Sigmoid colon (tissue), 7 donors: ENCODE measurements around the gene ARL5B. TPM values are rescaled to one million over a fixed set of nuclear protein-coding genes. Genes with fewer than 3 reads are reported as not detected.

Experiments
- DNase-seq: peaks from one replicate; pipeline ENCODE4 v3.0.0-alpha.2; 2019
- H3K27ac ChIP-seq, 4 donors: fragments of 200-600 bp; sonication (generic); one replicate each; pipeline ENCODE4 v1.5.1; 2016 to 2019; ENCODE audit warnings: mild to moderate bottlenecking in 1 of 4
- H3K27me3 ChIP-seq, 3 donors: fragments of 200-600 bp; sonication (generic); one replicate each; pipeline ENCODE4 v1.5.1; 2019; ENCODE audit warnings: mild to moderate bottlenecking in 1 of 3
- H3K36me3 ChIP-seq, 4 donors: fragments of 200-600 bp; sonication (generic); one replicate each; pipeline ENCODE4 v1.5.1; 2016 to 2019
- H3K4me1 ChIP-seq, 4 donors: fragments of 200-600 bp; sonication (generic); one replicate each; pipeline ENCODE4 v1.5.1; 2017 to 2019
- H3K4me3 ChIP-seq, 4 donors: fragments of 200-600 bp; sonication (generic); one replicate each; pipeline ENCODE4 v1.5.1; 2017 to 2019; ENCODE audit warnings: mild to moderate bottlenecking in 2 of 4, moderate library complexity in 1 of 4
- H3K9me3 ChIP-seq, 4 donors: fragments of 200-600 bp in 3 of 4; sonication (generic) in 3 of 4; one replicate each; pipeline versions ENCODE4 v1.5.1 to v1.6.1; 2013 to 2019
- CTCF ChIP-seq, 4 experiments: fragments of 450-650 bp in 3 of 4; fragments of 200-600 bp in 1 of 4; IDR thresholded peaks; one replicate each; pipeline ENCODE4 v1.5.1; 2016 to 2019; ENCODE audit warnings: antibody characterized with exemption in 4 of 4, mild to moderate bottlenecking in 3 of 4, moderate library complexity in 2 of 4
- EP300 ChIP-seq, 4 donors: sonication (generic); formaldehyde crosslinking; IDR thresholded peaks; one replicate each; pipeline ENCODE4 v1.6.1; 2017; ENCODE audit warnings: antibody characterized with exemption in 4 of 4
- POLR2A ChIP-seq, 2 donors: fragments of 450-650 bp; IDR thresholded peaks; one replicate each; pipeline ENCODE4 v1.6.1; 2016; ENCODE audit warnings: antibody characterized with exemption in 2 of 2, mild to moderate bottlenecking in 2 of 2, moderate library complexity in 2 of 2
- POLR2AphosphoS5 ChIP-seq, 4 donors: sonication (generic); formaldehyde crosslinking; IDR thresholded peaks; one replicate each; pipeline ENCODE4 v1.6.1; 2017; ENCODE audit warnings: antibody characterized with exemption in 4 of 4
- WGBS, 2 donors: extraction: QIAGEN DNeasy Blood & Tissue Kit; methylation state at CpG; one replicate each; pipeline ENCODE4 v1.1.7; 2013; 5-methylcytosine and 5-hydroxymethylcytosine counted together
- intact Hi-C: fragments of 100-400 bp; cut with DNase I; formaldehyde crosslinking; loops from one replicate; pipeline ENCODE4 v1.15.1; 2023
- polyA plus RNA-seq, 3 donors: library from polyadenylated mRNA; stranded (reverse); fragments of 200-250 nt; gene quantifications; one replicate each; pipeline ENCODE4 v1.2.3, GENCODE V29; 2013
- total RNA-seq, 4 donors: library from RNA; depleted of rRNA; stranded (reverse); fragments of >200 nt; gene quantifications; one replicate each; pipeline ENCODE4 v1.1.0, GENCODE V29; 2016
- donor health status: healthy with polysubstance abuse.
- donor health status: Bipolar disorder and iron deficiency.
- donor health status: healthy.

Gene ARL5B
- total and polyA plus RNA-seq, 7 donors, result 3.0 to 11.2 (median 9.0) TPM

GRCh38 chr10:18687706-18688105, 28.5 kb downstream of the ARL5B start:
- DNase-seq, result no peak
- Histone ChIP-seq H3K9me3 (no peaks in the 10 kb centered on the region), H3K27ac (no peak overlapping the region), H3K4me1 (no peaks in the 10 kb centered on the region), H3K4me3 (no peak overlapping the region), H3K36me3 (no peaks in the 10 kb centered on the region), H3K27me3 (no peaks in the 10 kb centered on the region)
- TF ChIP-seq POLR2AphosphoS5 (IDR thresholded peaks at IDR 0.05) (no peak), CTCF (IDR thresholded peaks at IDR 0.05) (no peak), EP300 (IDR thresholded peaks at IDR 0.05) (no peak), POLR2A (IDR thresholded peaks at IDR 0.05) (no peak)
- WGBS, 2 donors, result 59 to 89% methylated on average over 5 of the region's 5 CpGs
- intact Hi-C loops, result no loop called here

- Histone ChIP-seq H3K4me1 (no peaks in the 10 kb centered on the region), H3K27me3 (no peaks in the 10 kb centered on the region), H3K9me3 (no peaks in the 10 kb centered on the region), H3K4me3 (no peak overlapping the region), H3K27ac (no peak overlapping the region), H3K36me3 (no peaks in the 10 kb centered on the region)
- DNase-seq, result no peak
- no peak for TF ChIP-seq CTCF (IDR thresholded peaks at IDR 0.05)
- no peak for TF ChIP-seq EP300 (IDR thresholded peaks at IDR 0.05)
- TF ChIP-seq POLR2AphosphoS5 (IDR thresholded peaks at IDR 0.05), result no peak
- TF ChIP-seq POLR2A (IDR thresholded peaks at IDR 0.05), result no peak
- intact Hi-C loops, result no loop called here
- 8 to 29% methylated on average over 3 of the region's 3 CpGs for WGBS, 2 donors
Measured at GRCh38 chr10:18689498-18689897, 30.3 kb downstream of the ARL5B start.

GRCh38 chr10:18690541-18690940, 31.3 kb downstream of the ARL5B start:
- Histone ChIP-seq H3K27me3 (no peaks in the 10 kb centered on the region), H3K36me3 (no peaks in the 10 kb centered on the region), H3K4me1 (no peaks in the 10 kb centered on the region), H3K27ac (no peak overlapping the region), H3K4me3 (no peak overlapping the region), H3K9me3 (no peaks in the 10 kb centered on the region)
- TF ChIP-seq POLR2AphosphoS5 (IDR thresholded peaks at IDR 0.05) (no peak), EP300 (IDR thresholded peaks at IDR 0.05) (no peak), CTCF (IDR thresholded peaks at IDR 0.05) (no peak), POLR2A (IDR thresholded peaks at IDR 0.05) (no peak)
- intact Hi-C loops, result no loop called here
- no peak for DNase-seq
- WGBS, 2 donors, result 82 to 91% methylated on average over 6 of the region's 6 CpGs

GRCh38 chr10:18699849-18700840, 40.9 kb downstream of the ARL5B start:
- Histone ChIP-seq H3K36me3 (no peaks in the 10 kb centered on the region), H3K9me3 (no peaks in the 10 kb centered on the region), H3K4me3 (no peak overlapping the region), H3K27ac (no peak overlapping the region), H3K4me1 (no peaks in the 10 kb centered on the region), H3K27me3 (no peaks in the 10 kb centered on the region)
- WGBS, 2 donors, result 46 to 54% methylated on average over 6 of the region's 6 CpGs
- TF ChIP-seq POLR2AphosphoS5 (IDR thresholded peaks at IDR 0.05) (no peak), CTCF (IDR thresholded peaks at IDR 0.05) (no peak), EP300 (IDR thresholded peaks at IDR 0.05) (no peak), POLR2A (IDR thresholded peaks at IDR 0.05) (no peak)
- no peak for DNase-seq
- intact Hi-C loops, result no loop called here
